ENCODE measurements around the gene BRSK2.
"Not testable (repeated sequence)": the region's sequence is repeated elsewhere in the genome, so short reads cannot be mapped to it uniquely, and the experiment has no call there.

Gene BRSK2

DNA sequence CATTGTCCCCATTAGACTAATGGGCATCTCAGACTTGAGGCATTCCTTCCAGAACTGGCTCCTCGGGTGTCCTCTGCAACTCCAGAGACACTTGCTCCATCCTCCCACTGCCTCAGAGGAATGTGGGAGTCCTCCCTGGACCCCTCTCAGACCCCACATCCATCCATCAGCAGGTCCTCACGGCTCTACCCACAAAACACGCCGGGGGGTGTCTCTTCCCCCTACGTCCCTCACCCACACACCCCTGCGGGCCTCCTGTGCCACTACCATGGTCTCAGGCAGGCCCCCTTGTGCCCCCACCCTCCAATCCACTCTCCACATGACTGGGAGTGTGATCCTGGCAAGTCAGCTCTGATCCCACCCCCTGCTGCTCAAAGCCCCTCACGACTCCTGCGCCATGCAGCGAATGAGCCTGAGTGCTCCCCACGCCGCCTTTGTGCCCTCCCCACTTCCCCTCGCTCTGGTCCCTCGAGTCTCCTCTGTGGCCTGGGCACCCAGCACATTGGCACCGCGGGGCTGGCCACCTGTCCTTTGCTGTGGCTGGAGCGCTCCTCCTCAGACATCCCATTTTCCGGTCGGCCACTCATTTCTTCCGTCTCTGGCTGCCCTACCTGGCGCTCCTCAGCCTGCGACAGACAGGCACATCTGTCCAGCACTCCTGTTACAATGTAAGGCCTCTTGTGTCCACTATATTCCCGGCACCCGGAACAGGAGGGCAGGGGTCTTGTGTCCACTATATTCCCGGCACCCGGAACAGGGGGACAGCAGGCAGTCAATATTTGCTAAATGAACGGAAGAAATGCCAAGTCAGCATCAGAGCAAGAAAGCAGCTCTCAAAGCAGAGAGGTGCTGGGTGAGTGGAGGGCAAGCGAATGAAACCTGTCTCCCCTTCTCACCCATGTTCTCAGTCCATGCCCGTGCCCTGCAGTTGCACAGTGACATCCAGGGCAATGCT, 111.0 kb downstream of the BRSK2 start:
- no peak for DNase-seq (ENCODE audit: low spot score)

DNA sequence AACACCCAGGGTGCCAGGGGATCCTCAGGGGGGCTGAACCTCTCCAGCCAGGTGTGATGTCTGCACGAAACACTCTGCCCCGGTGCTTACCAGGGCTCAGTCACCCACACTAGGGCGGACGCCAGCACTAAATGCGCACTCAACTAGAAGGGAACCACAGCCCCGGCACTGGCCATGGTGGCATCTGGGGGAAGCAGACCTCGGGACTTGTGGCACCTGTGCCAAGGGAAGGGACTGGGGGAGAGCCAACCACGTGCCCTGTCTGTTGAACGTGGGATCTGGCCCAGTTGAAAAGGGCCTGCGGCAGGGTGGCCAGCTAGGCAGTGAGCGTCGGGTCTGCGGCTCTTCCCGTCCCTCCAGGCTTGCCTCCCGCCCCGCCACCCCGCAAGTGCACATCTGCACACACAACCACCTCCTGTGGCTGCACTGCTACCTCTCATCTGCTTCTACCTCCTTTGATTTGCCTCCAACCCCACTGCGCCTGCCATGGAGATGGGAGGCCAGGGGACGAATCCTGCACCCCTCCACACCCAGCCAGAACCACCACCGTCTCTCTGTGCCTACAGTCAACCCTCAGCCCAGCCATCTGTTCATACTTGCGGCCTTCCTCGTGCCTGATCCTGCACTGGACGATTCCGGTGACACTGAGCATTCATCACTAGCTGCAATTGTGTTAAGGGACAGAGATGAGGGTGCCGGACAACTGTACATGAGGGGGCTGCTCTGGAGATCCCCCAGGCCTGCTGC, 111.9 kb downstream of the BRSK2 start:
- DNase-seq (ENCODE audit: low spot score), result no peak

GRCh38 chr11:1502168-1502953, 112.6 kb downstream of the BRSK2 start:
- no peak for DNase-seq (ENCODE audit: low spot score)

DNA sequence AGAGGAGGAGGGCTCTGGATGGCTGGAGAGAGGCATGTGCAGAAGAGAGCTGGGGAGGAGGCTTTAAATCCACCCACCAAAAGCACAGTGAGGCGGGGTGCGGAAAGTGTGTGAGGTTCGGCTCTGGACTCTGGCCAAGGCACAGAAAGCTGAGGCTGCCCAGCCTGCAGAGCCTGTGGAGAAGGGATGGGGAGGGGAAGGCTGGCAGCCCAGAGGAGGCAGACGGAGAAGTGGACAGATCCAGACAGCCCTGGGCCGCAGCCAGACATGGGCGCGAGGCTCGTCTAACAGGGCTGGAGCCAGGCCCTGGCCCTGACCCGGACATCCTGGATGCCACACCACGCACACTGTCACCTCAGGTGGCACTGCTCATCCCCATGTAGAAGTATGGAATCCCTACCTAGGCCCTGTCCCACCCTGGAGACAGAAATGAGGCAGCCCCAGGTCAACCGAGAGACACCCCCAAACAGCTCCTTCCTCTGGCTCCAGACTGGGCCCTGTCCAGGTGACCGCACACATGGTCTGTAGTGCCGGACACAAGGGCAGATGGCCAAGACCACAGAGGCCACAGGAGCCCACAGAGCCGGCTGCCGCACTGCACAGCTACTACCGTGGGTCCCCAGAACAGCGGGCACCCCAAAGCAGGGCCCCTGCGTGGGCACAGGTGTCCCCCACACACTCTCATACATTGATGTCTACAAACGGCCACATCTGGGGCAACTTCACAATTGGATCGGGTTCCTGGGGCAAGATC, 113.4 kb downstream of the BRSK2 start:
- DNase-seq (ENCODE audit: low spot score), result no peak

DNA sequence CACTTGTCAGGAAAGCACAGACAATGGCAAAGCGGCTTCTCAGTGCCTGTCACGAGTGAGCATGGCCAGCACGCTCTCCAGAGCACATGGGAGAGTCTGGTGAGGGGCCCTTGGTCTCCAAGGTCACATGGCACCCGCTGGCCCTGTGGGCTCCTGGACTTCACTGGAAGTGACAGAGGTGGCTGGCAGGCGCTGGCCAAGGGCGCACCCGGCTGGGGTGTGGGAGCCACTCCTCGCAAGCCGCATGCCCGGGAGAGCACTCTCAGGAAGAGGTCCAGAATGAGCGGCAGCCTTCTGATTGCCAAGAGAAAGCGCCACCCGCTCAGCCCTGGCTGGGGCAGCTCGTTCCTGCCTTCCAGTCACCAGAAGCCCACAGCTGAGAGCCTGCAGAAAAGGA, 114.0 kb downstream of the BRSK2 start:
- no peak for DNase-seq (ENCODE audit: low spot score)

DNA sequence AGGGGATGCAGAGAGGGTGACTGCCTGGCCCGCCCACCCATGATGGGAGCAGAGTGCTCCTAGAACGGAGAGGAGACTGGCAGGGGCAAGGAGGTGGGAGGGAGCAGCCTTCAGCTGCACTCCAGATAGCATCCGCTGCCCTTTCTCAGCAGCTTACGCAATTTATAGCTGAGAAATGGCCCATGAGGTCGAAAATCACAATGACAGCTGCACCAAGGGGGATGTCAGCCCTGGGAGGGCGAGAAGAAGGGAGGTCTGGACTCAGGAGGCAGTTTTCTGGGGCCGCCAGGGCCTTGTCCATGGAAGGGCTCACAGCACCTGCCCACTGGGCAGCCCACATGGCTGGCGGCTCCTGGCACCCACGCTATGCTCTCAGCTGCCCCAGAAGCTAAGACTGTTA, 114.4 kb downstream of the BRSK2 start:
- no peak for DNase-seq (ENCODE audit: low spot score)

- no peak for DNase-seq (ENCODE audit: low spot score)
Observed at GRCh38 chr11:1504581-1505290, 115.0 kb downstream of the BRSK2 start.

- peak; percentile 62 for DNase-seq (ENCODE audit: low spot score)
Observed at GRCh38 chr11:1505480-1505879, 115.7 kb downstream of the BRSK2 start.

GRCh38 chr11:1506981-1507380, 117.2 kb downstream of the BRSK2 start:
- no peak for DNase-seq (ENCODE audit: low spot score)

DNA sequence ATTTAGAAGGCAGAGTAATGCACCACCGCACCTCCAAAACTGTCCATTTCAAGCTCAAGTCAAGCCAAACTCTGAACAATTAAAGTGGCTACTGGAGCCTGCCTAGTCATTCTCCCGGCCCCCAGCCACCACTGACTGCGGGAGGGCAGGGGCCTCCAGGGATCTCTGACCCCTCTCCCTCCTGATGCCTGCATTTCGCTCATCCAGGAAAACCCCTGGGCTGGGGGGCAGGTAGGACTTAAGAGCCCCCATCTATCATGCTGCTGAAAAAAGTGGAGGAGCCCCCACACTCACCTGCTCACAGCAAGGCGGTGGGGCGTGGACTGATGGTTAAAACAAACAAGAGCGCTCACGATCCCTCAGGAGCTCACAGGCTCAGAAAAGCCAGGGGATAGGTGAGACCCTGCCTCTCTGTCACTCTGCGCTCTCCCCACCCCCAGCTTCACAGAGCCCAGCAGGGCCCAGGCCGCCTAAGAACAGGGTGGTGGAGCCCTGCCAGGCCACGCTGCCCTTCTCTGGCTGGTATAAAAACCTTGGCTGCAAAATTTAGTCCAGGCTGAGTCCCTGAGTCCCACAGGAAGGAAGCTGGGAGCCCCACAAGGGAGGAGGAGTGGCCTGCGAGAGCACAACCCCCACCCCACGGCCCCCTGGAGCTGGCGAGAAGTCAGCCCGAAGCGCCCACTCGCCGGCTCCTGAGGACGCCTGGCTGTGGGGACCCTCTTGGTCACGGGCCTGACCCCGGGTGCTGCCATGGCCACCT, 117.8 kb downstream of the BRSK2 start:
- no peak for DNase-seq (ENCODE audit: low spot score)

DNA sequence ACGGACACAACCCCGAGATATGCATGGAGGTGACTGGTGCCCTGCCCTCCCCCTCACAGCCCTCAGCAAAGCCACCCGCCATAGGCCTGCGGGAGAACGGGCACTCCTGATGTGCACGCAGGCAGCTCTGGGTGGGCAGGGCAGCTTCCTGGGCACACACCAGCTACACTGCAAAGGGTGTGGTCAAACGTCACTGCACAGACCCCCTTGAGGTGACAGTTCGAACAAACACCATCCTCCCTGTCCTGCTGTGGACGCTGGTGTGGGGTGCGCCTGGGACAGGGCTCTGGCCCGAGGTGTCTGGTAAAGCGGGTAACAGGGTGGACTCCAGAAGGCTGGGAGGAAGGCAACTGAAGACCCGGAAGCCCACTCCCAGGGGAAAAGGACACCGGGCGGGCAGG, 118.8 kb downstream of the BRSK2 start:
- no peak for DNase-seq (ENCODE audit: low spot score)

GRCh38 chr11:1508986-1509385, 119.3 kb downstream of the BRSK2 start:
- DNase-seq (ENCODE audit: low spot score), result no peak

GRCh38 chr11:1509626-1510255, 120.0 kb downstream of the BRSK2 start:
- no peak for DNase-seq (ENCODE audit: low spot score)

GRCh38 chr11:1510351-1510750, 120.6 kb downstream of the BRSK2 start:
- DNase-seq (ENCODE audit: low spot score), result not testable (repeated sequence)

DNA sequence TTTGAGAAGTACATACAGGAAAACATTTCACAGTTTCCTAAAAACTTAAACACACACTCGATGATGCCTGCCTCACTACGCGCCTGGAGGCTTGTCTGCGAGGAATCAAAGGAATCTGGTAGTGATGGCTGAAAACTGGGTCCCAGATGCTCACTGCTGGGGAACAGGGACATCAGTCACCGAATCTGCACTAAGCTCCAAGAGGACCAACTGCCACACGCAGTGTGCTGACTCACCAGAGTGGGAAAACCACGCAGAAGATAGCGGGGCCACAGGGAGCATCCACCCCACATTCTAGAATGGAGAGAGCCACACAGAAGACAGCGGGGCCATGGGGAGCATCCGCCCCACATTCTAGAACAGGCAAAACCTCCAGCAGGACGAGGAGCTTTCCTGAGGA, 121.2 kb downstream of the BRSK2 start:
- DNase-seq (ENCODE audit: low spot score), result no peak

- DNase-seq (ENCODE audit: low spot score), result no peak
Observed at GRCh38 chr11:1511937-1512496, 122.3 kb downstream of the BRSK2 start.
